ENCODE measurements around the gene SLC6A9.
A peak's percentile ranks its signal among the peaks of the same experiment; 100 is the strongest.

Gene SLC6A9

DNA sequence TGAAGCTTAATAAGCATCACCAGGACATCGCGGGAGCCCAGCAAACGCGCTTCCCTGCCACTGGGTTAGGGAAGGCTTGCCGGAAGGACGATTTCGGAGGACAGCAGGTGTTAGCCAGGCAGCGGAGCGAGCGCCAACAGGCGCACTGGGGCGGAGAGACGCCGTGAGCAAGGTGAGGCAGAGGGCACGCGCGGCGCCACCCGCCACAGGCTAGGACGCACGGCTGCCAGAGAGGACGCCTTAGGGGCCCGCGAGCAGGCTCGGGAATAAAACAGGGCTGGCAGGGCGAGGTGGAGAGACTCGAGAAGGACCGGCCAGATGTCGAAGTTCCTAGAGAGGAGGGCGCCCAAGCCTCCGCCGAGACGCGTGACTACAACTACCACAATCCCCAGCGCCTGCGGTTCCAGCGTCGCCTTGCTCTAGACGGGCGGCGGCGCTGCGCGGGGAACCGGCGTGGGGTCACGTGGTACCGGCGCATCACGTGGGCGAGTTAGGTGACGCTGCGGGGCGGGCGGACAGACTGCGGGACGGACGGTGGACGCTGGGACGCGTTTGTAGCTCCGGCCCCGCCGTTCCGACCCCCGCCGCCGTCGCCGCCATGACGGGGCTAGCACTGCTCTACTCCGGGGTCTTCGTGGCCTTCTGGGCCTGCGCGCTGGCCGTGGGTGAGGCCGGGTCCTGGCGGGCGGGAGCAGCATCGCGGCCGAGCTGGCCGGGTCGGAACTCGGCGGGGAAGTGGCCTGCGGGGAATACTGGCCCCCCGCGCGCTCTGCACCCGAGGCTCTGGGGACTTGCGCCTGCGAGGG lies 56.6 kb downstream of the SLC6A9 start, which contains the start of gene ATP6V0B:
Gene ATP6V0B (plus strand): TSS at position 518 of the 806 bp plus-strand sequence. CDS start 81 bp downstream, at position 599.
- DNase-seq, result peak; percentile 82 to 99 (median 95)

DNA sequence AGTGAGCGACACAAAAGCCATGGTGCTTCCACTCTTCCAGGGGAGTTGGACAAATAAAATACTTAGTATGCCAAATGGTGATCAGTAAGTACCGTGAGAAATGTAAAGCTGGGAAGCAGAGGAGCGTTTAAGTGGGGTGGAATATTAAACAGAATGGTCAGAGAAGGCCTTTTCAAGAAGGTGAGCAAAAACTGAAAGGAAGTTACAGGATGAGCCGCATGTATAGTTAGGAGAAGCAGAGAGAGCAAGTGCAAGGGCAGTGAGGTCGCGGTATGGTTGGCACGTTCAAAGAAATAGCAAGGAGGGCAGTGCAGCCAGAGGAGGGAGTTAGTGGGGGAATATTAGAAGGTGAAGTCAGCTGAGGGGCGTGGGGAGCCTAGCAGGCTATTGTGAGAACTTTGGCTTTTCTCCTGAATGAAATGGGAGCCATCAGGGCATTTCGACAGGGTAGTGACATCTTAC lies 57.2 kb downstream of the SLC6A9 start:
- DNase-seq, result no peak

DNA sequence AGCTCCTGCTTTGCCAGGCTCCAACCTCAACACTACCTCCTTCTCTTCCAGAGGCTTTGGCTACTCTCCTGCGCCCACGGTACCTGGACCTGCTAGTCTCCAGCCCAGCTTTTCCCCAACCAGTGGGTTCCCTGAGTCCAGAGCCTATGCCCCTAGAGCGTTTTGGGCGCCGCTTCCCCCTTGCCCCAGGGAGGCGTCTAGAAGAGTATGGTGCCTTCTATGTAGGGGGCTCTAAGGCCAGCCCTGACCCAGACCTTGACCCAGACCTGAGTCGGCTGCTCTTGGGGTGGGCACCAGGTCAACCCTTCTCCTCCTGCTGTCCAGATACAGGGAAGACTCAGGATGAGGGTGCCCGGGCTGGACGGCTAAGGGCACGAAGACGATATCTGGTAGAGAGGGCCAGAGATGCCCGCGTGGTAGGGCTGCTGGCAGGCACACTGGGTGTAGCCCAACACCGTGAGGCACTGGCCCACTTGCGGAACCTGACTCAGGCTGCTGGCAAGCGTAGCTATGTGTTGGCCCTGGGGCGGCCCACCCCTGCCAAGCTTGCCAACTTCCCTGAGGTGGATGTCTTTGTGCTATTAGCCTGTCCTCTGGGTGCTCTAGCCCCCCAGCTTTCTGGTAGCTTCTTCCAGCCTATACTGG lies 59.8 kb downstream of the SLC6A9 start:
- DNase-seq, result no peak

DNA sequence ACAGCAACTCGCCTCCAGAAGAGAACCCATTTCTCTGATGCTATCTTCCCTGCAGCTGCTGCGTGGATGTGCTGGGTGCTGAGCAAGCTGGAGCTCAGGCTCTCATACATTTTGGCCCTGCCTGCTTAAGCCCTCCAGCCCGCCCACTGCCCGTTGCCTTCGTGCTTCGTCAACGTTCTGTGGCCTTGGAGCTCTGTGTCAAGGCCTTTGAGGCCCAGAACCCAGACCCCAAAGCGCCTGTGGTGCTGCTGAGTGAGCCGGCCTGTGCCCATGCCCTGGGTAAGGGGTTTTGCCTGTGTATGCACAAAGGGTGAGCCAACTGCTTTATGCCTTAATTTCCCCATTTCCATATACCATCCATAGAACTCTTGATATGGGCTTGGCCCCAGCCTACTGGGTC lies 60.4 kb downstream of the SLC6A9 start:
- DNase-seq, result no peak

DNA sequence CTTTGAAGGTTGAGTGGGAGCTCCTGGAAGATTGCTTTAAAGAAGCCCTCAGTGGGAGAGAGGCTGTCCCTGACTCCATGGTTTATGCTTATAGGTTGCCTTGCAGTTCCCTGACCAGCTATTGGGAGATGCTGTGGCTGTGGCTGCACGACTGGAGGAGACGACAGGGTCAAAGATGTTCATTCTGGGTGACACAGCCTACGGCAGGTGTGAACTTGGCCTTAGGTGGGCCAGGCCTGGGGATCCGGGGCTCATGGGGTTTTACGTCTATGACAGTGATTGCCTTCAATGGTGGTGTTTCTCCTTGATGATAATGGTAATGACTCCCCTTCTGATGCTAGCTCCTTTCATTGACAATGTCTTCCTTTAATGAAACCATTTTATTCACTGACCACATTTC lies 60.8 kb downstream of the SLC6A9 start:
- DNase-seq, result no peak

DNA sequence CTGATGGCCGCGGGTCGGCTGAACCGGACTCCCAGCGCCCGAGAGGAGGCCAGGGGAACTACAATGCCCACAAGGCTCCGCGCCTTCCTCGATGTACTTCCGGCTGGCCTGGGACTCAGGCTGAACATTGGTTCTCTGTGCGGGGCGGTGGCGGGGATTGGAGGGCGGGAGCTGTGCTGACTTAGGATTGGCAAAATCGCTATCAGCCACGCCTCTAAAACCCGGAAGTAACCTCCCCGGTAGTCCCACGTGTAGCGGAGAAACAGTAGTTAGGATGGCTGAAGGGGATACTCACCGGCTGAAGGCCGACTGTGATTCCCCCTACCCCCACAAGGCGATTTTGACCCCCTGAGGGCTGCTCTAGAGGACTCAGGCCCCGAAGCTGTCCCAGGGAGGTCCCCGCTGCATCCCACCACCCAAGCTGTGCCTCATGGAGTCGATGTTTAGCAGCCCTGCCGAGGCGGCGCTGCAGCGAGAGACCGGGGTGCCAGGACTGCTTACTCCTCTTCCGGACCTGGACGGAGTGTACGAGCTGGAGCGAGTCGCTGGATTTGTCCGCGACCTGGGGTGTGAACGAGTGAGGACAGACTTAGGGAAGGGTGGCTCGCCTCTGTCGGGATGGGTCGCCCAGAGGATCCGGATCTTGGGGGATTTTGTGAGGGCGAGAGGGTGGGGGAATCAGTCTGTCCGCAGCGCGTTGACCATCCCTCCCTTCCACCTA lies 61.4 kb downstream of the SLC6A9 start, which contains the start of gene DPH2:
Gene DPH2 (plus strand): TSS at position 265 of the 721 bp plus-strand sequence. CDS start 166 bp downstream, at position 431.
- DNase-seq, result peak; percentile 45 to 98 (median 95)

DNA sequence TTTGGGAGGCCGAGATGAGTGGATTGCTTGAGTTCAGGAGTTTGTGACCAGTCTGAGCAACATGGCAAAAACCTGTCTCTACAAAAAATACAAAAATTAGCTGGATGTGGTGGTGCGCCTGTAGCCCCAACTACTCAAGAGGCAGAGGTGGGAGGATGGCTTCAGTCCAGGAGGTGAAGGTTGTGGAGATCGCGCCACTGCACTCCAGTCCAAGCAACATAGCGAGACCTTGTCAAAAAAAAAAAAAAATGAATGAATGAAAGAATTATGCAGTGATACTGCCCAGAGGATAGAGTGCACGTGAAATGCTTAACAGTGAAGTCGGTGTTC lies 61.9 kb downstream of the SLC6A9 start:
- peak in 1 of 51 donors; percentile 37 for DNase-seq

DNA sequence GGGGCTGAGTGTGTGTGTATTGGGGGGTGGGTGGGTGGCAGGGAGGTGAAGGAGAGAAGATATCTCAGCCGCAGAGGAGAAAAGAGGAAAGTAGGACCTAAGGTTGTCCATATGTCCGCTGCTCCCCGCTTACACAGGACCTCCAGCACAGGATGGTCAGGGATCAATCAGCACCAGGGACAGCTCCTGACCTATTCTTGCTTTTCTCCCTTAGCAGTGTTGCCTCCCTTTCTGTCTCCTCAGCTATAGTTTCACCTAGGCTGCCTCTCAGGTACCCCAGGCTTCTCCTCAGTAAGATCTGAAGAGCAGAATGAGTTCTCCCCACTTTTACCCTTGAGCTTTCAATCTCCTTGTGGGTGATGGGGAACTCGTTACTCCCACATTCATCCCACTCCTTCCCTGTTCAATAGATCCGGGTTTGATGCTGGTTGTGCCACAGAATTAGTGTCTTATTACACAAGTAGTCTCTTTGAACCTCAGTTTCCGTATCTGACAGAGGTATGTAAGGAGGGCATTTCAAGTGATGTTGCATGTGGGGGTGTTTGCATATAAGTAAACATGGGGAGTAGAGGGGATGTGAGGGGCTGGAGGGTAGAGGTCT lies 62.8 kb downstream of the SLC6A9 start:
- DNase-seq, result no peak

DNA sequence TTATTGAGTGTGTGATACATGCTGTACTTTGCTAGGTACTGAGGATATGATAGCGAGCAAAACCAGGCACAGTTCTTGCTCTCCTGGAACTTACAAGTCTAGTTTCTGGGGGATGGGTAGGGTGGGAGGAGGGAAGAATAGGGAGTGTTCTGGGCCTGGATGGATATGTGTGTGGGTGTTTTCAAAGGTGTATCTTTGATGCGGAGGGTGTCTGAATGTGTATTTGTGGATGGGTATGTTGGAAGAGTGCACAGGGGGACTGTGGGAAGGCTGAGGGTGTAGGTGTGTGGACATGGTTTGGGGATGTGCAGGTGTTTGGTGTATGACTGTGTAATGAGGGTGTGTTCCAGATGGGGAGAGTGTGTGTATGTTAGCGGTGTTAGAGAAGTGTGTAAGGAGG lies 65.9 kb downstream of the SLC6A9 start:
- no peak for DNase-seq

DNA sequence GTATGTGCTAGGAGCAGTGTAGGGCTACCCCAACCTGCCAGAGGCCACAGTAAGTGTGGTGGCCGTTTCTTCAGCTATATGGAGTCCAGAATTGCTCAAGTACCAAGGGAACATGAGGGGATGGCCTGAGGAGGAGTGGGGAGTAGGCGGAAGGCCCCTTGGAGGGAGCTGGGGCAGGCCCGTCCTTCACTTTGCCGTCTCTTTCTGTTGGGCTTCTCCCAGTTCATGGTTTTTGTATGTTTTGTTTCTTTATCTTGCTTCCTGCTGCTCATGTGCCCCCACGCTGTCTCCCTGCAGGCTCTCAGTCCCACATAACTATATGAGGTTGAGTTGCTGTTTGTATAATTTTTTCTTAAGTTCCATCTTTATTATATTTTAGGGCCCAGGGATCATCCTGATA lies 67.4 kb downstream of the SLC6A9 start:
- DNase-seq, result no peak

DNA sequence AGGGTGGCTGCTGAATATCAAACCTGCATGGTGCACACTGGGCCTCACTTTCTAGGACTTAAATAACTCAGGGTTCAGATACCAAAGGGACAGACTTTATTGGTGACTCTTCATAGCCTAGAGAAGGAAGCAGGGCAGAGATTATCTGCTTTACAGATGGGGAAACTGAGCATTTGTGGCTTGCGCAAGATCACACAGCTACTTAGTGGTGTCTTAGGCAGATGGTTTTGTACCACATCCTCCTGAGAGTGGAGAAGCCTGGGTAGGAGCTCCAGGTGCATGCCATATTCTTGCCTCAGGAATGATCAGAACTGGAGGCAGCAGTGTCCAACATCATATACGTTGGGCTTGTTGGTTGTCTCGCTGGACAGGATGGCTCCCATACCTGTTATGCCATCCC lies 68.3 kb downstream of the SLC6A9 start:
- no peak for DNase-seq

DNA sequence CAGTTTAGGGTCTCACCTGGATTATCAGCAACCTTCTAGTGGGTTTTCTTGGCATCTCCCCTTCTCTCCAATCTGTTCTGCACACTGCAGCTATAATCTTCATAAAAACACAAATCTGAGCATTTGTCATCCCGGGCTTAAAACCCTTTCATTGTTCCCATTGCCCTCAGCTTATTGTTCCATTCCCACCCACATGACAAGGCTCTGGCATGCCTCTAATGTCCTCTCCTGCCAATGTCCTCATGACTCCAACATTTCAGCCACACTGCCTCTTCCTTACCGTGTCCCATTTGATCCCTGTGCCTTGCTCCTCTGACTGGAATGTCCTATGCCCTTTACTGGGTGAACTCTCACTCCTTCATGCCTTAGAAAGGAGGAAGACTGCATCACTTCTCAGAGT lies 68.9 kb downstream of the SLC6A9 start:
- DNase-seq, result peak in 13 of 51 donors; percentile 9 to 59 (median 31)

DNA sequence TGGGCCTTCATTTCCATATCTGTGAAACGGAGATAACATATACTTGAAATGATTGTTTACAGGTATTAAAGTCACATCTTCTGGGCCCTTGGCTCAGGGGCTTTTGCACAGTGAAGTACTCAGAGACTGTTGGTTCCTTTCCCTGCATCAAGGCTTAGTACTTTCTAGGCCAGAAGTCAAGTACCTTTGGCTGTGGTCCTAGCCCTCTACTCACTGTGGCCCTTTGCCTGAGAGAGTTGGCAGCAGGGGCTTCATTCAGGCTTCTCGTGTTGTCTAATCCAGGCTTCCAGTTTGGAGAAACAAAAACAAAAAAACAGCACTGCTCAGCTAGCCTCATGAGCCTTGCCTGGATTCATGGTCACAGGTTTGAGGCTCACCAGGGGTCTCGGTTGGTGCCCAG lies 69.6 kb downstream of the SLC6A9 start:
- DNase-seq, result peak in 3 of 51 donors; percentile 17 to 38 (median 20)

DNA sequence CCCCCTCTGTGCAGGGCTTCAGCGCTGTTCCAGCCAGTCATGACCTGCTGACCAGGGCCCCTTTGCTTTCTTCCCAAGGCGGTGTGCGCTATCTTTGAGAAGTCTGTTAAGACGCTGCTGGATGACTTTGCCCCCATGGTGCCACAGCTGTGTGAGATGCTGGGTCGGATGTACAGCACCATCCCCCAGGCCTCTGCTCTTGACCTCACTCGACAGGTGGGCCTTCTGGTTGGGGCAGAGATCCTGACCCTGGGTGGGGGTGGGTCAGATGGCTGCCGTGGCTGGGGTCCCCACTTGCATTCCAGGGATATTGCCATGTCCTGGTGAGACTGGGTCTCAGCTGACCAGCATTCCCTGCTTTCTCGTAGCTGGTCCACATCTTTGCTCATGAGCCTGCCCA lies 70.5 kb downstream of the SLC6A9 start:
- DNase-seq, result no peak

DNA sequence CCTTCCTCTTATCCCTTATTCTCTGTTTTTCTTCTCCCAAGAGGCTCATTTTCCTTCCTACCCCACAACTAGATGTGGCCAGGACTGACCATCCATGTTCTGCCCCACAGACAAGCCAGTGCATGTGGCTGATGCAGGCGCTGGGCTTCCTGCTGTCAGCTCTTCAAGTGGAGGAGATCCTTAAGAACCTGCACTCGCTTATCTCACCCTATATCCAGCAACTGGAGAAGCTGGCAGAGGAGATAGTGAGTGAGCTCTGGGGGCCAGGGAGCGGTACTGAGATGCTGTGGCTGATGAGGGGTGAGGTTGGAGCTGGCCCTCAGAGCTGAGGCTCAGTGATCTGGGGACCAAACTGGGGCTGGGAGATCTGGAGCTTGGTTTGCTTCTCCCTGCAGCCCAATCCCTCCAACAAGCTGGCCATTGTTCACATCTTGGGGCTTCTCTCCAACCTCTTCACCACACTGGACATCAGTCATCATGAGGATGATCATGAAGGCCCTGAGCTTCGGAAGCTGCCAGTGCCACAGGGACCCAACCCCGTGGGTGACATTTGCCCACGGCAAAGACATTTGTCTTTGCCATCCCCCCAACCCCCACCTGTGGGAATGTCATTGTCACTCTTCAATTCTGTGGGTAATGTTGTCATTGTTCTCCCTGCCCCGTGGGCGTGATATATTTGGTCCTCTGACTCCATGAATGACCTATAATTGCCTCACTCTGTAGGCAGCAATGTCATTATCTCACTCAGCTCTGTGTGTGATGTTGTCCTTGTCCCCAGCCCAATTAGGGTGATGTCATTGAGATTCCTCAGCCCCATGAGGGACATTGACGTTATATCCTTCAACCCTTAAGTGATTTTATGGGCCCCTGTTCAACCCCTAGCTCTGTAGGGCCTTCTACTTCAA lies 72.7 kb downstream of the SLC6A9 start:
- peak in 4 of 51 donors; percentile 19 to 38 (median 26) for DNase-seq

DNA sequence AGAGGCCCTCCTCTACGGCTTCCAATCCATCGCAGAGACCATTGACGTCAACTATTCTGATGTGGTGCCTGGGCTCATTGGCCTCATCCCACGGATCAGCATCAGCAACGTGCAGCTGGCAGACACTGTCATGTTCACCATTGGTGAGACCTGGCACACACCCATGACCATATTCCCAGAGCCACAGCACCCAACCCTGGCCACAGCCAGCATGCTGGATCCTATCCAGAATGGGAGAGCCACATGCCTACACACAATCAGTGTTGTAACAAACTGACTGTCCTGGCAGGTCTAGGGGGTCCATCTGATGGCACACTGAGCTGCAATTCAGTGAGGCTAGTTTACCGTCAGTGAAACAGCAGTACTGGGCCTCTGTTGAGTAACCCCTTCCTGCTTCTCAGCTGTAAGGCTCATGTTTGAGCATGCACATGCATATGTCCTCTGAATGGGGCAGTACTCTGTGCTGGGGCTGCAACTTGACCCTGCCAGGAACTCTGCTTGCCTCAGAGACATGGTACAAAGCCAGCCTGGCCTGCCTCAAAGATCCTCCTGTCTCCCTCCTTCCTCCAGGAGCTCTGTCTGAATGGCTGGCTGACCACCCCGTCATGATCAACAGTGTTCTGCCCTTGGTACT lies 73.7 kb downstream of the SLC6A9 start:
- no peak for DNase-seq

DNA sequence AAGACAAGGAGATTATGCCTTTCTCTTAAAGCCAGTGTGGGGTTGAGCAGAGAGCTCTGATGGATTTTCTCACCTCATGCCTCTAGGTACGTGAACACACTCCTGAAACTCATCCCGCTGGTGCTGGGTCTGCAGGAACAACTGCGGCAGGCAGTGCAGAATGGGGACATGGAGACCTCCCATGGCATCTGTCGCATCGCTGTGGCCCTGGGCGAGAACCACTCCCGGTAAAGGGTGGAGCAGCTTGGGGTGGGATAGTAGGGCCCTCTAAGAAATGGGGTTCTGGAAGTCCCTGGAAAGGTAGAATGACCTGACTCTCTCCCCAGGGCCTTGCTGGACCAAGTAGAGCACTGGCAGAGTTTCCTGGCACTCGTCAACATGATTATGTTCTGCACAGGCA lies 75.0 kb downstream of the SLC6A9 start:
- DNase-seq, result no peak

DNA sequence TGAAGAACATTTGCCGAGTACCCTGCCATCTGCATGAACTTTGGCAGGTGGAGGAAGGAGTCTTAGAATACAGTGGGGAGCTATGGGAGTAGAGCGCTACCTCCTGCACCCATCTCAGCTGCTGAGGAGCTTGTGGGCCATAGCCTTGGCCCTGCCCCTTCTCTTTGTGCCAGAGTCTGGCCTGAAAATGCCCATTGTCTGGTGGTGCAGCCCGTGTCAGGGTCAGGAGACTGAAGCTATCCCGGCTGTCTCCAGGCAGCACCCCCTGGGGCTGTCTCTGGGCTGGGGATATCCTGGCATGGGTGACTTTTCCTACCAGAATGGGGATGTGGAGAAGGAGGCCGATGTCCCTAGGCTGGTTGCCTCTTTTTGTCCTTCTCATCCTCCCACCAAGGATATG lies 77.2 kb downstream of the SLC6A9 start:
- DNase-seq, result peak in 40 of 51 donors; percentile 15 to 93 (median 72)

DNA sequence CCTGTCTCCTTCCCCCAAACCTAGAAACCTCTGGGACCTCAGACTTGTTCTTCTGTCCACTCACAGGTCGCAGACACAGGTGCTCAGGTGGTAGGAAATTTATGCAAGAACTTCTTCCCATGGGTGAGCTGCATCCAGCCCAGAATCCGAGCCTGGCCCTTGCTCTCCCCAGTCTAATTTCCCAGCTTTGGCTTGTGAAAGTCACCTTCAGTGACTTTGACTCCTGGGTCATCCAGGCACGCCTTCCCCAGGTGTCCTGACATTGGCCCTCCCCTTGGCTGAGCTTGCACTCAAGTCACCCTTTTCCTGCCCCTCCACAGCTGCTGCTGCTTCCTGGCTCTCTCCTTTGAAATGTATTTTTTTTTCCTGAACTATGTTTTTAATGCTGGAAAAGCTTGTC lies 77.9 kb downstream of the SLC6A9 start:
- no peak for DNase-seq

DNA sequence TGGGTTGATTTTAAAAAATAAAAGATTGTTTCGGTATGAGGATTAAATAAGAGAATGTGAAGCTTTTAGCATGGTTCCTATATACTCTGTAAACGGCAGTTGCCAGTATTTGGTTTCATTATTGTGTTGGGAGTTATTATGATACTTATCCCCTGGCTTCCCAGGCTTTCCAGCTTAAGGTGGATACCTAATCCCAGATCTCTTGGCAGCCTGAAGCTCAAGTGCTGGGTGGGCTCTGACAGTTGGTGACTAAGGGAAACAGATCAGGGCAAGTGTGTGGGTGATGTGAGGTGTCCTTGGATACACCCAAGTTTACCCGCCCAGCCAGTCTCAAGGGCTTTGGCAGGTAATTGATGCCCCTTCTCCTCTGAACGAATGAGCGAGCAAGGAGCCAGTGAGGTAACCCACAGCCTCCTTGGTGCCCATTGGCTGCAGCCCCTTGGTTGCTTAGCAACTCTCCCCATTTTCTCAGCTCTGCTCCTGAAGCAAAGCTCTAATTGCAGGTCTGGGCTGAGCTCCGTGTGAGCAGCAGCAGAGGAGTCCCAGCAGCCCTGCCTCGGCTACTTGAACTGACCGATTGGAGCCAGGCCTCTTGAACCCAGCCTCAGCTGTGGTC lies 78.4 kb downstream of the SLC6A9 start:
- peak in 23 of 51 donors; percentile 16 to 73 (median 43) for DNase-seq
